HuH-7 (cell line): Measurements from ENCODE around the gene STK11IP.

ENCODE experiments used
- DNase-seq: peaks from one replicate; pipeline ENCODE4 v3.0.0; 2011; ENCODE audit warnings: low spot score

STK11IP gene

DNA sequence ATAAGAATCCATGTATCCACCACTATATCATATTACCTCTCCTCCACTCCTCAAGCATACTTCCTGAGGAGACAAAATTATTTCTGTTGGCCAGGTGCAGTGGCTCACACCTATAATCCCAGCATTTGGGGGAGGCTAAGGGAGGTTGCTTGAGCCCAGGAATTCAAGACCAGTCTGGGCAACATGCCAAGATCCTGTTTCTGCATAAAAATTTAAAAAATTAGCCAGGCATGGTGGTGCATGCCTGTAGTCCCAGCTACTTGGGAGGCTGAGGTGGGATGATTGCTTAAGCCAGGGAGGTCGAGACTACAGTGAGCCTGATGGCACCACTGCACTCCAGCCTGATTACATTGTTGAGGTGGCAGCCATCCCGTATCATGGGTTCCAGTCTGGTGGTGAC is 16.3 kb upstream of the STK11IP start:
- DNase-seq, result no peak

DNA sequence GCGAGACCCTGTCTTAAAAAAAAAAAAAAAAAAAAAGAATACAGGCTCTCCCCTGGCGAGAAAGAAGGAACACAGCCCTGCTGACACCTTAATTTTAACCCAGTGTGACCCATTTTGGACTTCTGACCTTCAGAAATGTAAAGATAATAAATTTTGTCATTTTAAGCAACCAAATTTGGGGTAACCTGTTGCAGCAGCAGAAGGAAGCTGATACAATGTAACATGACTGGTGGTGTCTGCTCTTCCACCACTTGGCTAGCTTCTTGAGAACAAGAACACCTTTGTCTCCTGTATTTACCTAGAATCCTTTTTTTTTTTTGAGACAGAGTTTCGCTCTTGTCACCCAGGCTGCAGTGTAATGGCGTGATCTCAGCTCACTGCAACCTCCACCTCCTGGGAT is 6.6 kb upstream of the STK11IP start:
- no peak for DNase-seq

DNA sequence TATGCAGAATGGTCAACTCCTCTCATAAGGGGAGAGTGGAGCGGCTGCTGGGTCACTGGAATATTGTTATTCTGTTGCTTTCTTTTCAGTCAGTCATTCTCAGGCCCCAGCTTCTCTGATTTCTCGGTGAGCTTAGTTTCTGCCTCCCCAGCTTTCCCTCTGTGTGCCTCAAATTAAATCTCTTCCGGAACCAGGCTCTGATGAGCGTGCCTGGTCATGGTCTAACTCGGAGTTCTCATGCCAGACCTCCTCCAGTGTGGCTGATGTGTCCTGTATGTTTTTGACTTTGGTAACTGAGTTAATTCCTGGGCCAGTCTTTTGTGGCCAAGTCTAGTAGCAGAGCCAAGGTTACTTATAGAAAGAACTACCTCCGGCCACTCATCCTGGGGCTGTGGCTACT is 4.9 kb upstream of the STK11IP start:
- no peak for DNase-seq

DNA sequence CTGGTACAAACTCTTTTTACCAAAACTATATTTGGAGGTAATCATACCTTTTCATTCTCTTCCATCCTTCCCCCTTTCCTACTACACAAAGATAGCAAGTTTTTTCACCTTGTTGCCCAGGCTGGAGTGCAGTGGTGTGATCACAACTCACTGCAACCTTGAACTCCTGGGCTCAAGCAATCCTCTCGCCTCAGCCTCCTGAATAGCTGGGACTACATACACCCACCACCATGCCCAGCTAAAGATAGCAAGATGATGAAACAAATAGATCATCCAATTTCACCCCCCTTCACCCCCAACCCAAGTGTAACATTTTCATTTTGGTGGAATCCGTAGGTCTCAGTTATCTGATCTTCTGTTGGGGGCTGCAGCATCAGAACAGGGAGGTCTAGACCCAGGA is 4.5 kb upstream of the STK11IP start:
- no peak for DNase-seq

DNA sequence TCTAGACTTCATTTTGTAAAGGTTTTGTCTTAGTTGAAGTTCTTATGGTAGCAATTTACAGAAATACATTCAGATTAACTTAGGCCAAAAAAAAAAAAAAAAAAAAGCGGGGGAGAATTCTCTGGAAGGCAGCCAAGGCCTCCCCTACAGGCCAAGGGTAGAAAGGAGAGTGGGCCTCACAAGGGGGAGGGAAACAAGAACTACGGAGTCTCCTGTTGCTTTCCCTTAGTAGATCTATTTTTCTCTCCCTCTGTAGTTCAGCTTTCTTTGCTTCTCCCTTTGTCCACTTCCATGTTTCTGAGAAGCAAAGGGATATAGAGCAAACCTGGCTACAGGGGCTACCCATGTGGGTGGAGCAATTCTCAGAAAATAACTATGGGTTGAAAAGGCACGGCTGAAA is 2.4 kb upstream of the STK11IP start:
- DNase-seq, result no peak

DNA sequence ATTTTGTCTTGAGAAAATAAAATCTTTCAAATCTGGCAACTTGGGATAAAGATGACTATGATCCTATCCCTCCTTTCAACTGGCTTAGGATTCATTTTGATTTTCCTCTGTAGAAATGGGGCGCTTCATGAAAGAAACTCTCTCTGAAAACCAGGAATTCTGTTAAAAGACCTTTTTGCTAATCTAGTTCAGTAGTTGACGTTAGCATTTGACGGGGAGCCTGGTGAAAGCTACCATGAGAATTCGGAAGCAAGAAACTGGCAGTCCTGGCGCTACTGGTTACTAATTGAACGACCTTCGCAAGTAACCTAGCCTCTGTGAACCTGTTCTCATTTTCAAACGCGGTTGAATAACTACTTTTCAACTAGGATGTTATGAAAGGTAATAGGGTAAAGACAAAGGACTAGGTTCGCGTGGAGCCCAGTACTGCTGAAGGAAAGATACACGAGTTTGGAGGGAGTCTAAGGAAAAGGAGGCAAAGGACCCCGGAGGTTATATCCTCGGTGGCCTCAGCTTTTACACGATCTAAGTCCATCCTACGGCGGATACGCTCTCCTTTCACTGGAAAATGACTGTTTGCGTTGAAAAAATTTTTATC is 604 bp upstream of the STK11IP start:
- DNase-seq, result no peak

DNA sequence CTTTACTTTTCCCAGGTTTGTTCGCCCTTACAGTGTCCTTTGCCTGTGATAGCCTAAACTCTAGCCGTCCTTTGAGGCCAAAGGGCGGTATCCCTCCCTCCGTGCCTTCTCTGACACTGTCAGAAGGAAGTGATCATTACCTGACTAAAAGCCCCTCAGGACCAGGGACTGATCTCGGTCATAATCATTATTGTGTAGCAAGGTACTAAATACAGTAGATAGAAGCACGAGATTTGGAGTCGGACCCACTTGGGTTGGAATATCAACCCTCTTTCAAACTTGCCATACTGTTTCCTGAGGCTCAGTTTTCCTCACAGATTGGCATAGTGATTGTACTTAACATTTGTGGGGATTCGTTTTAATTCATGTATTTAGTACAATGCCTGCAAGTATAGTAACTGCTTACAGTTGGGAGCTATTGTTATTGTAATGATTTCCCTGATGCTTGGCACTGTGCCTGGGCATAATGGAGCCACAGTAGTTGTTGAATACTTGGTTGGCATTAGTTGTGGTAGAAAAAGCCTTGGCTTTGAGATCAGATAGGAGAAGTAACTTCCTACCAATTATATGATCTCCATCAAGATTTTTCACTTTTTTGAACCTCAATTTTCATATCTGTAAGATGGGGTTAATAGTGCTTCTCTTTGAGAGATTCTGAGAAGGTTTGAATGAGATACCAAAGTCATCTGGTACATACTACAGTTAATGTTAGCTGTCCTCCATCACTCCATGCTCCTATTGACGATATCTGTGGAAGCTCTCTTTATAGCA is 836 bp downstream of the STK11IP start:
- DNase-seq, result no peak

DNA sequence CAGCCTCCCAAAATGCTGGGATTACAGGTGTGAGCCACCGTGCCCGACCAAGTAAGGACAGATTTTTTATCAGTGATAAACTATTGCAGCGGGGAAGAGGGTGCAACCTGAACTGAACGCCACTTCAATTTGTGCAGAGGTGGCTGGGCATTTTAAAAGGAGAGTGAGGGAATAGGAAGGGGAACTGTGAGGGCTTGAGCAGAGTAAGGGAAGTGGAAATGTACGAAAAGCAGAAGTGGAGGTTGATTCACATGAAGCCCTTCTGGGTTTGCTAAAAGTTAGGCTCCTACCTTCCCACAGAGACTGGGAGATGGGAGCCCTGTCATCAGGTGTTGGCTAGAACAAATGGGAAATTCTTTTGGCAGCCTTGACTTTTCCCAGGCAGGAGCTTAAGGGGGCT is 6.1 kb downstream of the STK11IP start:
- no peak for DNase-seq

DNA sequence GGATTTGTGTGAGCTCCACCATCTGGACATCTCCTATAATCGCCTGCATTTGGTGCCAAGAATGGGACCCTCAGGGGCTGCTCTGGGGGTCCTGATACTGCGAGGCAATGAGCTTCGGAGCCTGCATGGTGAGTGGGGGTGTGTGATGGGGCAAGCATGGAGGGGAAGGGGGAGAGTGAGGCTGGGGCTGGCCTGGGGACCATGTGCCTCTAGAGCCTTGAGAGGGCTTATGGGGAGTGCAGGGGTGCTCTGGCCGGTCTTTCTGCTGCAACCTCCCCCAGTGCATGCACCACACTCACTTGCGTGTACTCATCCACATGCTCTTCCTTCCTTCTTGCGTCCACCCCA is 7.9 kb downstream of the STK11IP start:
- no peak for DNase-seq

DNA sequence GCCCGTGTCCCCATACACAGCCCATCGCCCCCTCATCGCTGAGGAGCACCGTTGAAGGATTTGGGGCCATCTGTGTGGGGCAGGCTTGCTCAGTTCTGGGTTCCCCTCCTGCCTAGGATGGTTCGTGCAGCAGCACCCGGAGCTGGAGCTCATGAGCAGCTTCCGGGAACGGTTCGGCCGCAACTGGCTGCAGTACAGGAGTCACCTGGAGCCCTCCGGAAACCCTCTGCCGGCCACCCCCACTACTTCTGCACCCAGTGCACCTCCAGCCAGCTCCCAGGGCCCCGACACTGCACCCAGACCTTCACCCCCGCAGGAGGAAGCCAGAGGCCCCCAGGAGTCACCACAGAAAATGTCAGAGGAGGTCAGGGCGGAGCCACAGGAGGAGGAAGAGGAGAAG is 10.3 kb downstream of the STK11IP start:
- DNase-seq, result no peak

DNA sequence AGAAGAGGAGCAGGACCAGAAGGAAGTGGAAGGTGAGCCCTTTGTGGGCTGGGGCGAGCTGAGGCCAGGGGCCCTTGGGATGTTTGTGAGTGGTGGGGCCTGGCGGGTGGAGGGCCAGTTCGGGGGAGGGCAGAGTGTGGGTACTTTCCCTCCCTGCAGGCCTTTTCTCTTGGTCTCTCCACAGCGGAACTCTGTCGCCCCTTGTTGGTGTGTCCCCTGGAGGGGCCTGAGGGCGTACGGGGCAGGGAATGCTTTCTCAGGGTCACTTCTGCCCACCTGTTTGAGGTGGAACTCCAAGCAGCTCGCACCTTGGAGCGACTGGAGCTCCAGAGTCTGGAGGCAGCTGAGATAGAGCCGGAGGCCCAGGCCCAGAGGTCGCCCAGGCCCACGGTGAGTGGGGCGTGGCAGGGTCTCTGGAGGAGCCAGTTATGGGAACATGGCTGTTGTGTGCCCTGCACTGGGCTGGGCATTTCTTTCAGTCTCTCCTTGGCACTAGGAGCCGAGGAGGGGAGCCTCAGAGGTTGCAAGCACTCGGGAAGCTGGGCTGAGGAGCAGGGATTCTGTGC is 10.8 kb downstream of the STK11IP start:
- DNase-seq, result no peak

DNA sequence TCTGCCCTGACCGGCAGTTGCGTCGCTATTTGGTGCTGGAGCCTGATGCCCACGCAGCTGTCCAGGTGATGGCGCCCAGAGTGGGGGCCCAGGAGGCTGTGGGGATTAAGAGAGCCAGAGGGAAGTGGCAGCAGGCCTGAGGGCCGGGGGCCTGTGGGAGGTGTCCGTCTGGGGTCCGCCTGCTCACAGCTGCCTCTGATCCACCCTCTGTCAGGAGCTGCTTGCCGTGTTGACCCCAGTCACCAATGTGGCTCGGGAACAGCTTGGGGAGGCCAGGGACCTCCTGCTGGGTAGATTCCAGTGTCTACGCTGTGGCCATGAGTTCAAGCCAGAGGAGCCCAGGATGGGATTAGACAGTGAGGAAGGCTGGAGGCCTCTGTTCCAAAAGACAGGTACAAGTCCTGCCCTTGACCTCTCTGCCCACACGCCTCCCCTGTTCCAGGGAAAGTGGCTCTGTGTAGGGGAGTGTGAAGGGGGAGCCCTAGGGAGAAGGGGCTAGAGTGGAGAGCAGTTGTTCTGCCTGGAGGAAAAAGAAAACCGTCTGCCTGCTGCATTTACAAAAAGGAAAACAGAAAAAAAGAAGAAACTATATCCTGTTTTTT is 11.6 kb downstream of the STK11IP start:
- no peak for DNase-seq

DNA sequence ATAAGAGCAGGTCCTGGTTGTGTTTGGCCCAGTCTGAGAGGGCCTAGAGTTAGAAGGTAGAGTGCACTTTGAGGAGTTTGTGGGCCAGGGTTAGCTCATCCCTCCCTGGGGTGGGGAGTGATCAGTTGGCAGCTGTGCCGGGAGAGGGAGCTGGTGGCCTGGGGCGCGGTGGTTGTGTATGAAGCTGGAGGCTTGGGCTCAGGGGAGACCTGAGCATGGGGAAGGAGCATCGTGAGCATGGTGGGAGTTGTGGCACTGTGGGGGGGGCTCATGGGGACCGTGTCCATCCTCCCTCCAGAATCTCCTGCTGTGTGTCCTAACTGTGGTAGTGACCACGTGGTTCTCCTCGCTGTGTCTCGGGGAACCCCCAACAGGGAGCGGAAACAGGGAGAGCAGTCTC is 13.6 kb downstream of the STK11IP start:
- DNase-seq, result no peak

DNA sequence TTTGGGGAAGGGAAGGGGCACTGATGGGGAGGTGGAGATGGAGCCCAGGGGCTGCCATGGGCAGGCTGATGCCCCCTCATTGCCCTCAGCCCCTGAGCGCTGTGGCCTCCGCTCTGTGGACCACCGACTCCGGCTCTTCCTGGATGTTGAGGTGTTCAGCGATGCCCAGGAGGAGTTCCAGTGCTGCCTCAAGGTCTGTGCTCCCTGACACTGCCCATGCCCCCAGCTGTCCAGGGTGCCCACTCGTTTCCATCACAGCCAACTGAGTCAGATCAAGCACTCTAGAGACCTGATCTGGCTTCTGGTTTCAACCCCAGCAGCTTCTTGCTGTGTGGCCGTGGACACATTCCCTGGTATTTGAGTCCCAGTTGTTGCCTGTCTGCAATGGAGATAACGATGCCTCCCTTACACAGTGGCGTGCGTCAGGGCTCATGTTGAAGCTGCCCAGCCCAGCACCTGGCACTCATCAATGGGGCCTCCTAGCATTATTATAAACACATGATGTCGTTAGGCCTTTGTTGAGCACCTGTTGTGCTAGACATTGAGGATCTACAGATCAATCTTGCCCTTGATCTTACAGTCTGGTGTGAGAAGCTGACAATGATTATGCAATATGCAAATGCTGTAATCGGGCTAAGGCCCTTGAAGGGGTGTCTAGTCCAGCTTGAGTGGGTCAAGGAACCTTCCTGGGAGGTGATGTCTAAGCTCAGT is 14.4 kb downstream of the STK11IP start:
- DNase-seq, result no peak

DNA sequence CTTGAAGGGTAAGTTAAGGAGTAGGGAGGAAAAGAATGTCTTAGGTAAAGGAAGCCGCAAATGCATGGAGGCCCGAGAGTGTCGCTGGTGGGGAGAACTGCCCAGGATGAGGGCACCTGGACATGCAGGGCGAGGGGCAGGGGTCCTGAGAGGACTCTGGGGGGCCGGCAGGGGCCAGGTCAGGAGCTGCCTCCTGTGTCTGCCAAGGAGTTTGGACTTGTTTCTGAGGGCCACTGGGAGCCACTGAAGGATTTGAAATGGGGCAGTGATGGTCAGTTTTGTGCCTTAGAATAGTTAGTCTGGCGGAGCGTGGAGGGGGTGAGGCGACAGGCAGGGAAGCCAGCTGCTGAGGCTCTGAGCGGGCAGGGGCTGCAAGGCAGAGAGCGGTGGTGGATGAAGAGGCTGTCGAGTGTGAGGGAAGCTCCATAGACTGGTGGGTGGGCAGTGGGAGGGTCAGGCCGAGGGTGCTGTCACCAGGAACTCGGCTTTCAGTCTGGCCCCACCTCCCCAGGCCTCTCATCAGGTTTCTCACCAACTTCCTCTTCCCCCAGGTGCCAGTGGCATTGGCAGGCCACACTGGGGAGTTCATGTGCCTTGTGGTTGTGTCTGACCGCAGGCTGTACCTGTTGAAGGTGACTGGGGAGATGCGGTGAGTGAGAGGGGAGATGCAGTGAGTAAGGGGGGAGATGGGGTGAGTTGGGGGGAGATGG is 15.1 kb downstream of the STK11IP start:
- DNase-seq, result no peak

DNA sequence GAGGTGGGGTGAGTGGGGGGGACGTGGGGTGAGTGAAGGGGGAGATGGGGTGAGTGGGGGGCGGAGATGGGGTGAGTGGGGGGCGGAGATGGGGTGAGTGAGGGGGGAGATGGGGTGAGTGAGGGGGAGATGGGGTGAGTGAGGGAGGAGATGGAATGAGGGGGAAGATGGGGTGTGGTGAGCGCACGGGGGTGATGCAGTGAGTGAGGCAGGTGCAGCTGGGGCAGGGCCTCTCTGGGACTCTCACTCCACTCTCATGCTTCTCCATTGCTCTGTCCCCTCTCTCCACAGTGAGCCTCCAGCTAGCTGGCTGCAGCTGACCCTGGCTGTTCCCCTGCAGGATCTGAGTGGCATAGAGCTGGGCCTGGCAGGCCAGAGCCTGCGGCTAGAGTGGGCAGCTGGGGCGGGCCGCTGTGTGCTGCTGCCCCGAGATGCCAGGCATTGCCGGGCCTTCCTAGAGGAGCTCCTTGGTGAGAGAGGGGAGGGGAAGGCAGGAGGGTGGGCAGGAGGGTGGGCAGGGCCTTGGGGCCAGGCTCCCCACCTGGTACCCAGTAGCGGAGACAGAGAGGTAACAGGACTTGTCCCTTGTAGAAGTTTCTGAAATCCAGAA is 15.9 kb downstream of the STK11IP start:
- no peak for DNase-seq

DNA sequence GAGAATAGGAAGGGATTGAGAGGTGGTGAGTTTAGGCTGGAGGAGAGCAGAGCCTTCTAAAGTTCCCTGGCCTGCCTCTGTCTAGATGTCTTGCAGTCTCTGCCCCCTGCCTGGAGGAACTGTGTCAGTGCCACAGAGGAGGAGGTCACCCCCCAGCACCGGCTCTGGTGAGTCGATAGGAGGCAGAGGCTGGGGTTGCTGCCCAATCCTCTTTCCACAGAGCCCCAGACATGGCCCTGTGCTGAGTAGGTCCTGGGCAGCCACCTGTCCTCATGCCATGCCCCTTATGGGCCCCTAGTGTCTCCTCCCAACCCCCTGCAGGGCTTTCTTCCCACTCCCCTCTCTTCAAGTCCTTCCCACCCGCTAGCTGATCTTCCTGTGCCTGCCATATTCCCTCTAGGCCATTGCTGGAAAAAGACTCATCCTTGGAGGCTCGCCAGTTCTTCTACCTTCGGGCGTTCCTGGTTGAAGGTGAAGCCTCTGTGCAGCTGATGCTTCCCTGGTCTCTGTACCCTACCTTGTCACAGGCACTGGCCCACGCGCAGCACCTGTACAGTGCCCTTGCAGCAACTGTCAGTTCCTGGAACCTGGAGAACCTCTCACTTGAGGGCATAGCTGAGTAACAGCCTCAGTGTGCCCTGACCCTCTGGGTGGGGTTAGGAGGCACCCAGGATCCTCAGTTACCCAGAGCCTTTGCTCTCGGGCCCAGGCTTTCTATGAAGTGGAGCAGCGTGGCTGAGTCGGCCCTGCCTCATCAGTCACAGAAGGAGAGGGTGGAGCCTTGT is 16.6 kb downstream of the STK11IP start:
- DNase-seq, result no peak

DNA sequence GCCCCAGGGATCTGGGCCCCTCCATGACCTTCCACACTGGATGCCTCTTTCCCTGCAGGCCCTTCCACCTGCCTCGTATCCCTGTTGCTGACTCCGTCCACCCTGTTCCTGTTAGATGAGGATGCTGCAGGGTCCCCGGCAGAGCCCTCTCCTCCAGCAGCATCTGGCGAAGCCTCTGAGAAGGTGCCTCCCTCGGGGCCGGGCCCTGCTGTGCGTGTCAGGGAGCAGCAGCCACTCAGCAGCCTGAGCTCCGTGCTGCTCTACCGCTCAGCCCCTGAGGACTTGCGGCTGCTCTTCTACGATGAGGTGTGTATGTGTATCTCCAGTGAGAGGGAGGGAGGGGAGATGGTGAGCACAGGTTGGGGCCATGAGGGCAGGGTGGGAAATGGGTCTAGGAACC is 17.4 kb downstream of the STK11IP start:
- no peak for DNase-seq

DNA sequence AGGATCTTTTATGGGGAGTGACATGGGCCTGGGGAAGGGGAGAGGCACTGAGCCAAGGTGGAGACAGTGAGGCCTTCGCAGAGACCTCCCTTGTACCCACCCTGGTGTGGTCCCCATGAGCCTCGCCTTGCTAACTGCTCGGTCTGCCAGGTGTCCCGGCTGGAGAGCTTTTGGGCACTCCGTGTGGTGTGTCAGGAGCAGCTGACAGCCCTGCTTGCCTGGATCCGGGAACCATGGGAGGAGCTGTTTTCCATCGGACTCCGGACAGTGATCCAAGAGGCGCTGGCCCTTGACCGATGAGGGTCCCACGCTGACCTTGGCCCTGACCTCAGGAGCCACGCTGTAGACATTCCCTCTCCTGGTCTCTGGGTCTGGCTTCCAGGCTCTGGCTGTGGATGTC is 18.2 kb downstream of the STK11IP start:
- DNase-seq, result no peak

DNA sequence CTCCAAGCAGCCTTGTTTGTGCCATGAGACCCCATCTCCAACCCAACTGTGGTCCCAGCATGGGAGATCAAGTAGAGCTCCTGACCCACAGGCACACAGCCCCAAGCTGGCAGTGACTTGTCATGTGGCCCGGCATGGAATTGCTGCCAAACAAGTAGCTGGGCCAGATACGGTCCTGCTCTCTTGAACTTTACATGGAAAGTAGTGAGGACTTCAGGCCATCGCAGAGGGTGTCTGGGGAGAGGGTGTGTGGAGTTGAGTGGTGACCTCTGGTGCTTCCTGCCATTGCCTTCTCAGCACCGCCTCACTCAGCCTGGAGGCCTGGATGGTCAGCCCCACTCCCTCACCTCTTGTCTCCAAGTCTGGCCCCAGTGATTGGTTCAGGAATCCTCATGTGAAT is 18.9 kb downstream of the STK11IP start:
- DNase-seq, result no peak

DNA sequence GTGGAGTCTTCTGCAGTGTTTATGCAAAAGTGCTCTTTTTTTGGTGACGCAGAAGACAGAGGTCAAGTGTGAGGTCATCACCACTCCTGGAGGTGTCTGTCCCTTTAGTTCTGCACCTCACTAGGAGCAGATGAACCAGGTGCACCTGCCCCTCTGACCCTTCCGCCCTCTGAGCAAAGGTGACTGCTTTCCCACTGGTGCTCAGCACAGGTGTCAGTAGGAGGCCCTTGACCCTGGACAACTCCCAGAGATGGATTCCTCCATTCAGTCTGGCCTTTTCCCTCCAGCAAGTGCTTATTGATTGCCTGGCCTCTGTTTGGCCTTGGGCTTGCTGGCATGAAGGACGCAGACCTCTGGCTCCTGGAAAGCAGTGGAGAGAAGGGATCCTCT is 21.1 kb downstream of the STK11IP start:
- no peak for DNase-seq
